ENCODE measurements around the gene EYS. TPM values are rescaled to one million over a fixed set of nuclear protein-coding genes. Genes with fewer than 3 reads are reported as not detected.

Gene EYS
- total RNA-seq, 2 experiments from 2014 or later, result not detected

DNA sequence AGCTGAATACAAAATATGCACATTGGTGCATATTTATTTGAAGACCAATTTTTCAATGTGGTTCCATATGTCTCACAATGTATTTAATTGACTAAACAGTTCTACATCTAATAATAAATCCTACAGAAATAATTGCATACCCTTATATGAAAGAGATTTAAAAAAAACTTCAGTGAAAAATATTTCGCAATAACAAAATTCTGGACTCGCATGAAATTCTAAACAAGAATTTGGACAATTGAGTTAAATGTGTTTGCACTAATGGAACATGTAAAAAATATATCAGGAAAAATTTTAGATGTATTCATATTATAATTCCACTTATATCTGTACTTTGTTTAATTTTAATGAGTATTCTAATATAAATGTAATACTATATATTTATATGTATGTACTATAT lies 1003.1 kb downstream of the EYS start:
- no peak overlapping the region for H3K27ac ChIP-seq (ENCODE audit: low read depth in 1 of 2, low read length in 2 of 2)
- no peaks in the 10 kb centered on the region for H3K36me3 ChIP-seq (ENCODE audit: insufficient read depth, low read length)
- Mint-ChIP-seq H3K27me3 (no peaks in the 10 kb centered on the region), H3K36me3 (ENCODE audit: low read depth) (no peaks in the 10 kb centered on the region), H3K4me3 (no peak overlapping the region), H3K9me3 (peaks cover 24% of the 10 kb centered on the region), H3K27ac (no peak overlapping the region), H3K4me1 (ENCODE audit: low read depth) (no peaks in the 10 kb centered on the region)
- CTCF ChIA-PET, result no interaction called here
- H3K4me1 ChIP-seq (ENCODE audit: insufficient read depth, low read length), result no peaks in the 10 kb centered on the region
- H3K4me3 ChIP-seq (ENCODE audit: low read length), result no peak overlapping the region
- no peaks in the 10 kb centered on the region for H3K27me3 ChIP-seq (ENCODE audit: control insufficient read depth in 1 of 2, insufficient read depth in 2 of 2, low read length in 2 of 2)
- intact Hi-C loops (cut with DNase I, micrococcal nuclease), result no loop called here
- TF ChIP-seq, protein P1, sequence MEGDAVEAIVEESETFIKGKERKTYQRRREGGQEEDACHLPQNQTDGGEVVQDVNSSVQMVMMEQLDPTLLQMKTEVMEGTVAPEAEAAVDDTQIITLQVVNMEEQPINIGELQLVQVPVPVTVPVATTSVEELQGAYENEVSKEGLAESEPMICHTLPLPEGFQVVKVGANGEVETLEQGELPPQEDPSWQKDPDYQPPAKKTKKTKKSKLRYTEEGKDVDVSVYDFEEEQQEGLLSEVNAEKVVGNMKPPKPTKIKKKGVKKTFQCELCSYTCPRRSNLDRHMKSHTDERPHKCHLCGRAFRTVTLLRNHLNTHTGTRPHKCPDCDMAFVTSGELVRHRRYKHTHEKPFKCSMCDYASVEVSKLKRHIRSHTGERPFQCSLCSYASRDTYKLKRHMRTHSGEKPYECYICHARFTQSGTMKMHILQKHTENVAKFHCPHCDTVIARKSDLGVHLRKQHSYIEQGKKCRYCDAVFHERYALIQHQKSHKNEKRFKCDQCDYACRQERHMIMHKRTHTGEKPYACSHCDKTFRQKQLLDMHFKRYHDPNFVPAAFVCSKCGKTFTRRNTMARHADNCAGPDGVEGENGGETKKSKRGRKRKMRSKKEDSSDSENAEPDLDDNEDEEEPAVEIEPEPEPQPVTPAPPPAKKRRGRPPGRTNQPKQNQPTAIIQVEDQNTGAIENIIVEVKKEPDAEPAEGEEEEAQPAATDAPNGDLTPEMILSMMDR (IDR thresholded peaks at IDR 0.05), result no peak
- no peak for DNase-seq
- no peaks in the 10 kb centered on the region for H3K9me3 ChIP-seq (ENCODE audit: control insufficient read depth in 1 of 2, insufficient read depth in 1 of 2, low read length in 2 of 2)
- ATAC-seq (ENCODE audit: poor library complexity), result no peak
- POLR2A ChIA-PET, result no interaction called here

DNA sequence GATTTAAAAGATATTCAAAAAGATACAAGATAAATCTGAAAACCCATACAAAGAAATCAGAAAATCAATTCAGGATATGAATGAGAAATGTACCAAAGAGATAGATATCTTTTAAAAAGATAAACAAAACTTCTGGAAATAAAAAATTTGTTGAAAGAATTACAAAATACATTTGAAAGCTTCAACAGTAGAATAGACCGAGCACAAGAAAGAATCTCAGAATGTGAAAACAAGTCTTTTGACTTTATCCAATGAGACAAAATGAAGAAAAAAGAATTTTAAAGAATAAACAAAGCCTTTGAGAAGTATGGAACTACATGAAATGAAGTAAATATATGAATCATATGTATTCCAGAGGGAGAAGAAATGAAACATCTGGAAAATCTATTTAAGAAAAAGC lies 1011.0 kb downstream of the EYS start:
- Histone ChIP-seq H3K4me1 (ENCODE audit: insufficient read depth, low read length) (no peaks in the 10 kb centered on the region), H3K27ac (ENCODE audit: low read depth in 1 of 2, low read length in 2 of 2) (no peak overlapping the region), H3K9me3 (ENCODE audit: control insufficient read depth in 1 of 2, insufficient read depth in 1 of 2, low read length in 2 of 2) (peaks cover 0 to 6% of the 10 kb centered on the region in 2 experiments), H3K27me3 (ENCODE audit: control insufficient read depth in 1 of 2, insufficient read depth in 2 of 2, low read length in 2 of 2) (no peaks in the 10 kb centered on the region), H3K36me3 (ENCODE audit: insufficient read depth, low read length) (no peaks in the 10 kb centered on the region), H3K4me3 (ENCODE audit: low read length) (no peak overlapping the region)
- Mint-ChIP-seq H3K9me3 (peaks cover 18% of the 10 kb centered on the region), H3K27me3 (no peaks in the 10 kb centered on the region), H3K27ac (no peak overlapping the region), H3K36me3 (ENCODE audit: low read depth) (no peaks in the 10 kb centered on the region), H3K4me3 (no peak overlapping the region), H3K4me1 (ENCODE audit: low read depth) (no peaks in the 10 kb centered on the region)
- CTCF ChIA-PET, result no interaction called here
- ATAC-seq (ENCODE audit: poor library complexity), result no peak
- TF ChIP-seq, protein P1 (IDR thresholded peaks at IDR 0.05), result no peak
- DNase-seq, result no peak
- POLR2A ChIA-PET, result no interaction called here
- intact Hi-C loops (cut with DNase I, micrococcal nuclease), result no loop called here

DNA sequence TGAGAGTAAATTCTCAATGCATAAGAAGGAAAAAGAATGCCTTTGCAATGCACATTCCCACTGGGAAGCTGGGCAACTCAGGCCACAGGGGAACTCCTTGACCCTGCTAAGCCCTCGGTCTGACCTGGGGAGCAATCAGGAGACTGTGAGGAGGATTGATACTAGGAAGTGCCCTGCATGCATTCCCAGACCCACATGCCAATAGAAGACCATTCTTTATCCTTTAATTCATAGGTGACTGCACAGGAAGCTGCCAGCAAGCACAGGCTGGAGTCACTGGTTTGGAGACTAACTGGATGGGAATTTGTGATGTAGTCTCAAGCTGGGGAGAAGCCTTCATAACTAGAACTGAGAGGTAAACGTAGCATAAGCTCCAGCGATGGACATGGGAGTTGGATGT lies 1012.7 kb downstream of the EYS start:
- H3K4me1 Mint-ChIP-seq (ENCODE audit: low read depth), result no peaks in the 10 kb centered on the region
- TF ChIP-seq, protein P1 (IDR thresholded peaks at IDR 0.05), result no peak
- no peaks in the 10 kb centered on the region for H3K36me3 Mint-ChIP-seq (ENCODE audit: low read depth)

More for the DNA sequence above, 1012.7 kb downstream of the EYS start:
- no peaks in the 10 kb centered on the region for H3K27me3 Mint-ChIP-seq
- DNase-seq (no peak), ATAC-seq (ENCODE audit: poor library complexity) (no peak)
- ChIA-PET CTCF (no interaction called here), POLR2A (no interaction called here)
- no peak overlapping the region for H3K27ac Mint-ChIP-seq
- Histone ChIP-seq H3K27me3 (ENCODE audit: control insufficient read depth in 1 of 2, insufficient read depth in 2 of 2, low read length in 2 of 2) (no peaks in the 10 kb centered on the region), H3K36me3 (ENCODE audit: insufficient read depth, low read length) (no peaks in the 10 kb centered on the region), H3K4me1 (ENCODE audit: insufficient read depth, low read length) (no peaks in the 10 kb centered on the region), H3K9me3 (ENCODE audit: control insufficient read depth in 1 of 2, insufficient read depth in 1 of 2, low read length in 2 of 2) (peaks cover 0 to 6% of the 10 kb centered on the region in 2 experiments), H3K4me3 (ENCODE audit: low read length) (no peak overlapping the region), H3K27ac (ENCODE audit: low read depth in 1 of 2, low read length in 2 of 2) (no peak overlapping the region)
- H3K9me3 Mint-ChIP-seq, result peaks cover 14% of the 10 kb centered on the region
- intact Hi-C loops (cut with DNase I, micrococcal nuclease), result no loop called here
- H3K4me3 Mint-ChIP-seq, result no peak overlapping the region
